Panc1 (cell line): Measurements from ENCODE around the gene CFAP43. TPM values are rescaled to one million over a fixed set of nuclear protein-coding genes. Genes with fewer than 3 reads are reported as not detected.

Experiments used
- ATAC-seq: fragments of 200-7000 bp; cut with Tn5 transposase; 2 replicates; pipeline ENCODE4 v1.9.1; 2020; ENCODE audit warnings: mild to moderate bottlenecking, moderate library complexity
- BruUV-seq: library from RNA; stranded (reverse); fragments of 400-500 nt; replicated peaks from 2 replicates; lab custom pipeline; 2021; lab: Mats Ljungman, UMichigan
- CTCF ChIA-PET: fragments of 300-600 bp; sonication (Branson Sonifier 250); formaldehyde crosslinking; loops from one replicate; lab custom pipeline; 2022; ENCODE audit warnings: antibody characterized with exemption; lab: Charles Lee
- POLR2A ChIA-PET: fragments of 300-600 bp; sonication (Branson Sonifier 250); formaldehyde crosslinking; loops from one replicate; lab custom pipeline; 2022; ENCODE audit warnings: antibody characterized with exemption; lab: Charles Lee
- DNase-seq: peaks from one replicate; pipeline ENCODE4 v3.0.0-alpha.2; 2010; ENCODE audit warnings: low read depth, low spot score
- H3K27ac ChIP-seq: 2 replicates; pipeline ENCODE4 v1.5.1; 2011; ENCODE audit warnings: mild to moderate bottlenecking, low read length, inconsistent platforms
- H3K27me3 ChIP-seq: fragments of 200-500 bp; sonication (Bioruptor generic); 2 replicates; pipeline ENCODE4 v1.6.0; 2014; ENCODE audit warnings: low read length, inconsistent platforms; ENCODE audit not compliant: control insufficient read depth, insufficient read depth
- H3K36me3 ChIP-seq: fragments of 200-500 bp; sonication (Bioruptor generic); 2 replicates; pipeline ENCODE4 v1.5.1; 2014; ENCODE audit warnings: inconsistent platforms, mild to moderate bottlenecking, low read length, moderate library complexity; ENCODE audit not compliant: control insufficient read depth, insufficient read depth
- H3K4me1 ChIP-seq: 2 replicates; pipeline ENCODE4 v1.5.1; 2011; ENCODE audit warnings: inconsistent platforms, mild to moderate bottlenecking, low read length, moderate library complexity; ENCODE audit not compliant: control insufficient read depth, insufficient read depth
- H3K4me3 ChIP-seq, 2 experiments: 2 replicates each; pipeline ENCODE4 v1.5.1; 2011 to 2012; ENCODE audit warnings: low read depth in 2 of 2, low read length in 2 of 2, mild to moderate bottlenecking in 2 of 2, inconsistent platforms in 1 of 2, moderate library complexity in 1 of 2
- H3K9me3 ChIP-seq: fragments of 200-500 bp; sonication (Bioruptor generic); 2 replicates; pipeline ENCODE4 v1.5.1; 2014; ENCODE audit warnings: low read depth, mild to moderate bottlenecking, inconsistent platforms, low read length, moderate library complexity; ENCODE audit not compliant: control insufficient read depth, insufficient read depth
- POLR2AphosphoS5 ChIP-seq: IDR thresholded peaks from 2 replicates; pipeline ENCODE4 v1.6.1; 2012; ENCODE audit warnings: mild to moderate bottlenecking, low read depth, low read length, moderate library complexity
- SIN3A ChIP-seq: IDR thresholded peaks from 2 replicates; pipeline ENCODE4 v1.6.1; 2012; ENCODE audit warnings: low read depth, mild to moderate bottlenecking, low read length, moderate library complexity, borderline replicate concordance; ENCODE audit not compliant: insufficient read depth
- TCF7L2 ChIP-seq: IDR thresholded peaks from 2 replicates; pipeline ENCODE4 v1.6.1; 2011; ENCODE audit warnings: mild to moderate bottlenecking, low read depth, low read length, inconsistent platforms
- in situ Hi-C: cut with HindIII; loops from 2 replicates; pipeline ENCODE4 v1.10.0; 2016; ENCODE audit warnings: low sequenced_read_pairs, low pct_unique_long_range_greater_than_20kb
- intact Hi-C: fragments of 100-400 bp; cut with micrococcal nuclease; formaldehyde crosslinking; loops from one replicate; pipeline ENCODE4 v1.10.0; 2022; ENCODE audit not compliant: unreplicated experiment
- microRNA-seq: library from miRNA; unstranded; fragments of <30 nt; microRNA quantifications from one replicate; pipeline ENCODE4 v1.1.0, GENCODE V29; 2020; ENCODE audit not compliant: unreplicated experiment
- total RNA-seq: library from RNA; stranded (reverse); gene quantifications from one replicate; pipeline ENCODE4 v1.2.1, GENCODE V29; 2021; ENCODE audit not compliant: unreplicated experiment
- TF ChIP-seq, protein P1 (sequence below): fragments of 450-650 bp; IDR thresholded peaks from 2 replicates; pipeline ENCODE4 v1.5.1; 2017; ENCODE audit warnings: mild to moderate bottlenecking
- TF ChIP-seq, protein P2 (sequence below), 2 experiments: IDR thresholded peaks; 2 replicates each; pipeline ENCODE4 v1.6.1; 2011 to 2012; ENCODE audit warnings: low read depth in 2 of 2, control low read depth in 1 of 2, low read length in 1 of 2, mild to moderate bottlenecking in 1 of 2, moderate library complexity in 1 of 2; ENCODE audit not compliant: insufficient read depth in 1 of 2

CFAP43 gene
- total RNA-seq, 1 experiment from 2014 or later: 0.21 TPM

DNA sequence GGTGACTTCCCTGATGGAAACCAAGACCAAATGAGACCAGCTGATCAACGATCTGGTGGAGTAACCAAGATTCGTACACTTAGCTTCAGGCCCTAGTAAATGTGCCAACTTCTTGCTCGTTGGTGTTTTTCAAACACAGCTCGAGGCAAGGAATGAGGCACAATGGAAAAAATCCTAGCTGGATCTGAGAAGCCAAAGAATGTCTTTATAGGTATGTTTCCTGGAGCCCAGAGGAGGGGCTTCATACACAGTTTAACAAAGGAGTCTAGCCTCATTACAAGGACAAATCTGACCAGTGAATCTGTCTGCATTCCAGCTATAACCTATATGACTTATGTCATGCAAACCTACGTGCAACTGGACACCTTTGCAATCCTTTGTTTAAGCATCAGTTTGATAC, 150.2 kb downstream of the CFAP43 start:
- H3K36me3 ChIP-seq: no peaks in the 10 kb centered on the region
- intact Hi-C loops: no loop called here
- BruUV-seq: no TSS peak
- no peak for DNase-seq
- TF ChIP-seq POLR2AphosphoS5: no peak
- TF ChIP-seq, protein P1, sequence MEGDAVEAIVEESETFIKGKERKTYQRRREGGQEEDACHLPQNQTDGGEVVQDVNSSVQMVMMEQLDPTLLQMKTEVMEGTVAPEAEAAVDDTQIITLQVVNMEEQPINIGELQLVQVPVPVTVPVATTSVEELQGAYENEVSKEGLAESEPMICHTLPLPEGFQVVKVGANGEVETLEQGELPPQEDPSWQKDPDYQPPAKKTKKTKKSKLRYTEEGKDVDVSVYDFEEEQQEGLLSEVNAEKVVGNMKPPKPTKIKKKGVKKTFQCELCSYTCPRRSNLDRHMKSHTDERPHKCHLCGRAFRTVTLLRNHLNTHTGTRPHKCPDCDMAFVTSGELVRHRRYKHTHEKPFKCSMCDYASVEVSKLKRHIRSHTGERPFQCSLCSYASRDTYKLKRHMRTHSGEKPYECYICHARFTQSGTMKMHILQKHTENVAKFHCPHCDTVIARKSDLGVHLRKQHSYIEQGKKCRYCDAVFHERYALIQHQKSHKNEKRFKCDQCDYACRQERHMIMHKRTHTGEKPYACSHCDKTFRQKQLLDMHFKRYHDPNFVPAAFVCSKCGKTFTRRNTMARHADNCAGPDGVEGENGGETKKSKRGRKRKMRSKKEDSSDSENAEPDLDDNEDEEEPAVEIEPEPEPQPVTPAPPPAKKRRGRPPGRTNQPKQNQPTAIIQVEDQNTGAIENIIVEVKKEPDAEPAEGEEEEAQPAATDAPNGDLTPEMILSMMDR: no peak
- TF ChIP-seq, protein P2, sequence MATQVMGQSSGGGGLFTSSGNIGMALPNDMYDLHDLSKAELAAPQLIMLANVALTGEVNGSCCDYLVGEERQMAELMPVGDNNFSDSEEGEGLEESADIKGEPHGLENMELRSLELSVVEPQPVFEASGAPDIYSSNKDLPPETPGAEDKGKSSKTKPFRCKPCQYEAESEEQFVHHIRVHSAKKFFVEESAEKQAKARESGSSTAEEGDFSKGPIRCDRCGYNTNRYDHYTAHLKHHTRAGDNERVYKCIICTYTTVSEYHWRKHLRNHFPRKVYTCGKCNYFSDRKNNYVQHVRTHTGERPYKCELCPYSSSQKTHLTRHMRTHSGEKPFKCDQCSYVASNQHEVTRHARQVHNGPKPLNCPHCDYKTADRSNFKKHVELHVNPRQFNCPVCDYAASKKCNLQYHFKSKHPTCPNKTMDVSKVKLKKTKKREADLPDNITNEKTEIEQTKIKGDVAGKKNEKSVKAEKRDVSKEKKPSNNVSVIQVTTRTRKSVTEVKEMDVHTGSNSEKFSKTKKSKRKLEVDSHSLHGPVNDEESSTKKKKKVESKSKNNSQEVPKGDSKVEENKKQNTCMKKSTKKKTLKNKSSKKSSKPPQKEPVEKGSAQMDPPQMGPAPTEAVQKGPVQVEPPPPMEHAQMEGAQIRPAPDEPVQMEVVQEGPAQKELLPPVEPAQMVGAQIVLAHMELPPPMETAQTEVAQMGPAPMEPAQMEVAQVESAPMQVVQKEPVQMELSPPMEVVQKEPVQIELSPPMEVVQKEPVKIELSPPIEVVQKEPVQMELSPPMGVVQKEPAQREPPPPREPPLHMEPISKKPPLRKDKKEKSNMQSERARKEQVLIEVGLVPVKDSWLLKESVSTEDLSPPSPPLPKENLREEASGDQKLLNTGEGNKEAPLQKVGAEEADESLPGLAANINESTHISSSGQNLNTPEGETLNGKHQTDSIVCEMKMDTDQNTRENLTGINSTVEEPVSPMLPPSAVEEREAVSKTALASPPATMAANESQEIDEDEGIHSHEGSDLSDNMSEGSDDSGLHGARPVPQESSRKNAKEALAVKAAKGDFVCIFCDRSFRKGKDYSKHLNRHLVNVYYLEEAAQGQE (IDR thresholded peaks at IDR 0.05; ENCODE audit: insufficient read depth in 1 of 2, low read depth in 2 of 2, low read length in 1 of 2): no peak
- no peak for TF ChIP-seq SIN3A
- TF ChIP-seq TCF7L2: no peak
- in situ Hi-C loops: no loop called here
- ChIA-PET POLR2A (interaction anchor here (0.7 kb wide), 1 partner anchor 33 kb away, joined by 3 read pairs; no protein-coding TSS in a partner anchor), CTCF (no interaction called here)
- H3K4me3 ChIP-seq: no peak overlapping the region
- ATAC-seq: no peak
- H3K9me3 ChIP-seq: no peaks in the 10 kb centered on the region
- H3K4me1 ChIP-seq: no peaks in the 10 kb centered on the region
- no peak overlapping the region for H3K27ac ChIP-seq
- H3K27me3 ChIP-seq: no peaks in the 10 kb centered on the region

DNA sequence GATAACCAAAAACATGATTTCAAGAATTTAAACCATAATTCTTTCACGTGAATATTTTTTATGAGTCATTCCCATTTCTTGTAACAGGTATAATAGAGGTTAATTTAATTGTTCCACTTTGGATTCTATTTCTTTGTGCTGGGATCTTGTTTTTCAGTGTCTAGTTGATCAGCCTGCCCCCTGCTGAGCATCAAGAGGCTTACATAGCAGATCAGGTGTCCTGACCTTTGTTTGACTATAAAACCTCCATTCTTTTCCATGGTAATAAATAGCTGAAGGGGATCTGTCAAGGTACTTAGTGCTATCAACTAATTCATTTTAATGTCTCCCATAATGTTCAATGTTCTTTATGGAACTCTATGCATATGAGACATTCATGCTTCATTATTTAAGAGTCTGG, 151.4 kb downstream of the CFAP43 start:
- CTCF ChIA-PET: no interaction called here
- Histone ChIP-seq H3K4me3 (no peak overlapping the region), H3K36me3 (no peaks in the 10 kb centered on the region), H3K27me3 (peaks cover 3% of the 10 kb centered on the region; the same call in 1 of the 2 replicates), H3K9me3 (no peaks in the 10 kb centered on the region), H3K27ac (no peak overlapping the region), H3K4me1 (no peaks in the 10 kb centered on the region; the same call in 1 of the 2 replicates)
- ATAC-seq (no peak), DNase-seq (no peak)
- in situ Hi-C loops: no loop called here
- TF ChIP-seq, protein P1: peak; percentile 51; the same call in 1 of the 2 replicates
- no peak for TF ChIP-seq SIN3A
- intact Hi-C loops: no loop called here
- POLR2A ChIA-PET: no interaction called here
- BruUV-seq: no TSS peak

Small RNAs within 50 kb of the gene (microRNA-seq; reads per million reads assigned to microRNA genes)
- not detected for gene MIR4482
- gene MIR609: not detected

Other genes with a start within 250 kb of the CFAP43 start
- 0.26 TPM for gene COL17A1, start 146.5 kb downstream of the CFAP43 start, total RNA-seq
- gene SFR1, start 110.2 kb downstream of the CFAP43 start, total RNA-seq: 8.4 TPM
- 134 TPM for gene GSTO1, start 22.5 kb upstream of the CFAP43 start, total RNA-seq
- 28.5 TPM for gene GSTO2, start 36.8 kb upstream of the CFAP43 start, total RNA-seq
- 55.0 TPM for gene ITPRIP, start 106.1 kb upstream of the CFAP43 start, total RNA-seq
- gene CFAP58, start 121.5 kb upstream of the CFAP43 start, total RNA-seq: 2.0 TPM